Keratinocyte (primary cell): ENCODE measurements around the gene NRSN1. TPM values are rescaled to one million over a fixed set of nuclear protein-coding genes. Genes with fewer than 3 reads are reported as not detected.

Experiments used
- DNase-seq: peaks from one replicate; pipeline ENCODE4 v3.0.0-alpha.2; 2011; ENCODE audit warnings: low read depth, missing footprints, low spot score
- FAIRE-seq: peaks from 2 replicates; lab custom pipeline; 2011; peaks lifted over from hg19 to GRCh38; lab: Jason Lieb, UNC
- H2AFZ ChIP-seq: 2 replicates; pipeline ENCODE4 v1.6.0; 2012; ENCODE audit warnings: low read length, control low read depth, inconsistent platforms; ENCODE audit not compliant: control insufficient read depth
- H3K27ac ChIP-seq: 2 replicates; pipeline ENCODE4 v1.5.1; 2011; ENCODE audit warnings: low read length; ENCODE audit not compliant: control insufficient read depth, insufficient read depth
- H3K27me3 ChIP-seq: 3 replicates; pipeline ENCODE4 v1.6.0; 2011; ENCODE audit warnings: low read length; ENCODE audit not compliant: control insufficient read depth, insufficient read depth; ENCODE audit errors: extremely low read depth
- H3K36me3 ChIP-seq, 2 experiments: 2 replicates in 1 of 2; 3 replicates in 1 of 2; pipeline ENCODE4 v1.5.1; 2011; ENCODE audit warnings: low read length in 2 of 2, mild to moderate bottlenecking in 1 of 2; ENCODE audit not compliant: control insufficient read depth in 2 of 2, insufficient read depth in 2 of 2; ENCODE audit errors: extremely low read depth in 1 of 2
- H3K4me1 ChIP-seq: 3 replicates; pipeline ENCODE4 v1.5.1; 2011; ENCODE audit warnings: low read length; ENCODE audit not compliant: control insufficient read depth, insufficient read depth; ENCODE audit errors: extremely low read depth
- H3K4me2 ChIP-seq: 3 replicates; pipeline ENCODE4 v1.6.0; 2011; ENCODE audit warnings: low read depth, low read length; ENCODE audit not compliant: control insufficient read depth, insufficient read depth; ENCODE audit errors: extremely low read depth
- H3K4me3 ChIP-seq, 3 experiments: fragments of 200-600 bp in 1 of 3; sonication (generic) in 1 of 3; 2 replicates in 2 of 3; 3 replicates in 1 of 3; pipeline ENCODE4 v1.5.1; 2011 to 2016; ENCODE audit warnings: low read length in 3 of 3, mild to moderate bottlenecking in 3 of 3, control low read depth in 2 of 3, inconsistent platforms in 1 of 3, low read depth in 1 of 3, mixed read lengths in 1 of 3, mixed run types in 1 of 3, moderate library complexity in 1 of 3; ENCODE audit not compliant: control insufficient read depth in 2 of 3, insufficient read depth in 2 of 3; ENCODE audit errors: extremely low read depth in 1 of 3
- H3K79me2 ChIP-seq: 2 replicates; pipeline ENCODE4 v1.6.0; 2012; ENCODE audit warnings: low read length; ENCODE audit not compliant: control insufficient read depth, insufficient read depth
- H3K9ac ChIP-seq: 3 replicates; pipeline ENCODE4 v1.6.0; 2011; ENCODE audit warnings: low read length; ENCODE audit not compliant: control insufficient read depth, insufficient read depth; ENCODE audit errors: extremely low read depth
- H3K9me1 ChIP-seq: 3 replicates; pipeline ENCODE4 v1.6.0; 2011; ENCODE audit warnings: low read length; ENCODE audit not compliant: control insufficient read depth, insufficient read depth; ENCODE audit errors: extremely low read depth
- H3K9me3 ChIP-seq: 2 replicates; pipeline ENCODE4 v1.5.1; 2012; ENCODE audit warnings: low read depth, low read length; ENCODE audit not compliant: control insufficient read depth
- H4K20me1 ChIP-seq: 3 replicates; pipeline ENCODE4 v1.6.0; 2011; ENCODE audit warnings: low read length; ENCODE audit not compliant: control insufficient read depth, insufficient read depth; ENCODE audit errors: extremely low read depth
- EZH2 ChIP-seq: IDR thresholded peaks from one replicate; pipeline ENCODE4 v1.6.1; 2012; ENCODE audit warnings: inconsistent platforms, mild to moderate bottlenecking, low read length, moderate library complexity
- dilution Hi-C: fragments of 300-500 bp; cut with MboI; formaldehyde crosslinking; loops from one replicate; pipeline ENCODE4 v1.7.0; 2020; ENCODE audit warnings: low sequenced_read_pairs; ENCODE audit not compliant: extremely low pct_ligation_motif_present
- polyA plus RNA-seq, 5 experiments: library from polyadenylated mRNA; depleted of rRNA in 3 of 5; stranded (reverse) in 3 of 5; stranded (forward) in 1 of 5; unstranded in 1 of 5; fragments of >200 nt; gene quantifications; 1 replicate in 1 of 5; 2 replicates in 3 of 5; 3 replicates in 1 of 5; pipeline versions ENCODE4 v1.2.1 to v1.2.3, GENCODE V29; 2011 to 2012; ENCODE audit warnings: missing spikeins in 2 of 5, low read depth in 1 of 5, low replicate concordance in 1 of 5
- TF ChIP-seq, protein P1 (sequence below), 3 experiments: IDR thresholded peaks in 1 of 3; conservative IDR thresholded peaks in 1 of 3; optimal IDR thresholded peaks in 1 of 3; 2 replicates in 2 of 3; 3 replicates in 1 of 3; pipeline versions ENCODE3 to v1.5.1; 2011; ENCODE audit warnings: low read length in 3 of 3, mild to moderate bottlenecking in 3 of 3, moderate library complexity in 2 of 3, control low read depth in 1 of 3, inconsistent platforms in 1 of 3; ENCODE audit not compliant: insufficient read depth in 2 of 3; ENCODE audit errors: extremely low read depth in 1 of 3

NRSN1 gene
- polyA plus RNA-seq, 1 donor (not counting 4 experiments of a cell fraction or from before 2014, with no cell fraction given), result not detected

DNA sequence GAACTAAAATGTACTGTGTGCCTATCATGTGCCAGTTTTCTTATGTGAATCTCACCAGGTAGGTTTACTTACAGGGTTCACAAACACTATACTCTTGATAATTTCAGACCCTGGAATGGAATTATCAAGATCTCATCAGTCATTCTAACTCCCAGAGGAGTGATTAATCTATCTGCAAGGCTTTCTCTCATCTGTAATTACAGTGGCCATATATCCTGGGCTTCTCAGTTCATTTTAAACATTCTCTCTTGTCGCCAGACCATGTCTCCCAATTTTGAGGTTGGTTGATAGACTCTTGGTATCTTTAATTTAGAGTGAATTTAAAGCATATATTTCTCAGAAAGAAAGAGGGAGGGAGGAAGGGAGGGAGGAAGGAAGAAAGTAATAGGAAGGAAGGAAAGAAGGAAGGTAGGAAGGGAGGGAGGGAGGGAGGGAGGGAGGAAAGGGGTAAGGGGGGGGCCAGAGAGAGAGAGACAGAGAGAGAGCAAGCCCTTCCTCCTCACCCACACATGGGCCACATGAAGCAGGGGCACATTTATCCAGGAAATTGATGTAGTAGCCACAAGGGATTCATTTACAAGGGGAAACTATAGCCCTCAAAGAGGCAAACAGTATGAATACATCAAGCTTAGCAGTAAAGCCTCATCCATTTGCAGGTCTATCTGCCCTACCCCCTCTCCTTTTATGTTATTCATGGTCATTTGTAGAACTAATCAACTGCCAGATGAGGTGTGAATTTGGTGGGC is 25.8 kb upstream of the NRSN1 start:
- no peaks in the 10 kb centered on the region for H3K79me2 ChIP-seq
- no peak overlapping the region for H3K27ac ChIP-seq
- H3K9me3 ChIP-seq, result no peaks in the 10 kb centered on the region
- TF ChIP-seq, protein P1, sequence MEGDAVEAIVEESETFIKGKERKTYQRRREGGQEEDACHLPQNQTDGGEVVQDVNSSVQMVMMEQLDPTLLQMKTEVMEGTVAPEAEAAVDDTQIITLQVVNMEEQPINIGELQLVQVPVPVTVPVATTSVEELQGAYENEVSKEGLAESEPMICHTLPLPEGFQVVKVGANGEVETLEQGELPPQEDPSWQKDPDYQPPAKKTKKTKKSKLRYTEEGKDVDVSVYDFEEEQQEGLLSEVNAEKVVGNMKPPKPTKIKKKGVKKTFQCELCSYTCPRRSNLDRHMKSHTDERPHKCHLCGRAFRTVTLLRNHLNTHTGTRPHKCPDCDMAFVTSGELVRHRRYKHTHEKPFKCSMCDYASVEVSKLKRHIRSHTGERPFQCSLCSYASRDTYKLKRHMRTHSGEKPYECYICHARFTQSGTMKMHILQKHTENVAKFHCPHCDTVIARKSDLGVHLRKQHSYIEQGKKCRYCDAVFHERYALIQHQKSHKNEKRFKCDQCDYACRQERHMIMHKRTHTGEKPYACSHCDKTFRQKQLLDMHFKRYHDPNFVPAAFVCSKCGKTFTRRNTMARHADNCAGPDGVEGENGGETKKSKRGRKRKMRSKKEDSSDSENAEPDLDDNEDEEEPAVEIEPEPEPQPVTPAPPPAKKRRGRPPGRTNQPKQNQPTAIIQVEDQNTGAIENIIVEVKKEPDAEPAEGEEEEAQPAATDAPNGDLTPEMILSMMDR (optimal IDR thresholded peaks at IDR 0.05 in 1 of 3, IDR thresholded peaks at IDR 0.05 in 1 of 3, conservative IDR thresholded peaks at IDR 0.05 in 1 of 3; ENCODE audit: extremely low read depth in 1 of 3, insufficient read depth in 2 of 3, low read length in 3 of 3), result no peak
- no peak for TF ChIP-seq EZH2
- H3K9ac ChIP-seq, result no peak overlapping the region
- no peaks in the 10 kb centered on the region for H4K20me1 ChIP-seq
- no peak overlapping the region for H3K4me2 ChIP-seq
- no peaks in the 10 kb centered on the region for H3K27me3 ChIP-seq
- dilution Hi-C loops, result no loop called here
- DNase-seq (no peak), FAIRE-seq (no peak)
- H2AFZ ChIP-seq, result no peak overlapping the region
- H3K4me1 ChIP-seq, result no peaks in the 10 kb centered on the region
- H3K9me1 ChIP-seq, result no peaks in the 10 kb centered on the region
- no peak overlapping the region for H3K4me3 ChIP-seq
- H3K36me3 ChIP-seq, result no peaks in the 10 kb centered on the region

DNA sequence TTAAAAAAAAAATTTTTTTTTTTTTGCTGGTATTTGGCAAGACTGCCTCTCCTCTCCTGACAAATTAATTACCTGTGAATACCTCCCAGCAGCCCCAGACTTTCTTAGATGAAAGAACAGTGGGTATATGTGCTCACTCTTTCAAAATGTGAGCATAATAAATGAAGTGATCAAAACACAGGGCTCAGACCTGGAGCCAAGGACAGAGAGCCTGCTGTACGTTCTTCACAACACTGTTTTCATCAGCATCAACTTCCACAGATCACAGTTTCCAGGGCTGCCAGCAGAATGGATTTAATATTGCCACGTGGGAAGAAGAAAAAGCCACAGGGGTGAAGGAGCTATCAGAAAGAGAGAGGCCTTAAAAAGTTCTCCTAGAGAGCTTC is 25.3 kb upstream of the NRSN1 start:
- no peak overlapping the region for H2AFZ ChIP-seq
- H3K27me3 ChIP-seq, result no peaks in the 10 kb centered on the region
- no peak overlapping the region for H3K27ac ChIP-seq
- no peaks in the 10 kb centered on the region for H3K9me3 ChIP-seq
- H3K36me3 ChIP-seq, result no peaks in the 10 kb centered on the region
- no peaks in the 10 kb centered on the region for H4K20me1 ChIP-seq
- H3K4me2 ChIP-seq, result no peak overlapping the region
- H3K79me2 ChIP-seq, result no peaks in the 10 kb centered on the region
- dilution Hi-C loops, result no loop called here
- FAIRE-seq, result no peak
- H3K9ac ChIP-seq, result no peak overlapping the region
- no peaks in the 10 kb centered on the region for H3K9me1 ChIP-seq
- H3K4me1 ChIP-seq, result no peaks in the 10 kb centered on the region
- no peak overlapping the region for H3K4me3 ChIP-seq
- no peak for DNase-seq
- TF ChIP-seq, protein P1 (optimal IDR thresholded peaks at IDR 0.05 in 1 of 3, IDR thresholded peaks at IDR 0.05 in 1 of 3, conservative IDR thresholded peaks at IDR 0.05 in 1 of 3; ENCODE audit: extremely low read depth in 1 of 3, insufficient read depth in 2 of 3, low read length in 3 of 3), result no peak
- TF ChIP-seq EZH2, result no peak
